Ovary (tissue), 3 donors: ENCODE data around the gene C1orf159.

Experiments used
- CTCF ChIP-seq, 3 donors: fragments of 450-650 bp in 2 of 3; fragments of 200-600 bp in 1 of 3; IDR thresholded peaks; one replicate each; pipeline versions ENCODE4 v1.5.1 to v1.8.0; 2016 to 2022; ENCODE audit warnings: antibody characterized with exemption in 3 of 3, mild to moderate bottlenecking in 1 of 3
- EP300 ChIP-seq: sonication (generic); formaldehyde crosslinking; IDR thresholded peaks from one replicate; pipeline ENCODE4 v1.6.1; 2017; ENCODE audit warnings: antibody characterized with exemption
- POLR2A ChIP-seq: fragments of 450-650 bp; IDR thresholded peaks from one replicate; pipeline ENCODE4 v1.6.1; 2017; ENCODE audit warnings: antibody characterized with exemption, mild to moderate bottlenecking, moderate library complexity
- donor health status: DM: no; HTN: no; CAD: no.

GRCh38 chr1:1053682-1054081 is 62.2 kb downstream of the C1orf159 start:
- TF ChIP-seq POLR2A: no peak
- no peak for TF ChIP-seq CTCF (IDR thresholded peaks at IDR 0.05)
- TF ChIP-seq EP300: no peak
